MCF 10A (cell line): Measurements from ENCODE around the gene ZBTB33. TPM values are rescaled to one million over a fixed set of nuclear protein-coding genes. Genes with fewer than 3 reads are reported as not detected.

Source experiments
- BruUV-seq: library from RNA; stranded (reverse); fragments of 400-500 nt; replicated peaks from 2 replicates; lab custom pipeline; 2021; lab: Mats Ljungman, UMichigan
- CTCF ChIA-PET: fragments of 300-600 bp; sonication (Branson Sonifier 250); formaldehyde crosslinking; extraction: SDS; loops from one replicate; lab custom pipeline; 2021; ENCODE audit warnings: antibody characterized with exemption, inconsistent platforms; lab: Yijun Ruan, JAX
- POLR2A ChIA-PET: fragments of 300-600, 350-650 bp; sonication (Branson Sonifier 250); formaldehyde crosslinking; extraction: SDS; loops from one replicate; lab custom pipeline; 2020; ENCODE audit warnings: antibody characterized with exemption, inconsistent platforms; lab: Yijun Ruan, JAX
- DNase-seq: peaks from one replicate; pipeline ENCODE4 v3.0.0-alpha.2; 2018; ENCODE audit not compliant: unreplicated experiment
- H3K27ac Mint-ChIP-seq: one replicate; pipeline ENCODE4 v1.8.0; 2022; ENCODE audit warnings: mild to moderate bottlenecking, low read depth, mixed read lengths; ENCODE audit not compliant: unreplicated experiment
- H3K27me3 Mint-ChIP-seq: one replicate; pipeline ENCODE4 v1.8.0; 2022; ENCODE audit warnings: mixed read lengths; ENCODE audit not compliant: insufficient read depth, unreplicated experiment
- H3K36me3 Mint-ChIP-seq: one replicate; pipeline ENCODE4 v1.8.0; 2022; ENCODE audit warnings: mild to moderate bottlenecking, moderate library complexity, mixed read lengths; ENCODE audit not compliant: insufficient read depth, unreplicated experiment
- H3K4me1 Mint-ChIP-seq: one replicate; pipeline ENCODE4 v1.8.0; 2022; ENCODE audit warnings: mixed read lengths; ENCODE audit not compliant: insufficient read depth, unreplicated experiment
- H3K4me3 Mint-ChIP-seq: one replicate; pipeline ENCODE4 v1.8.0; 2022; ENCODE audit warnings: mild to moderate bottlenecking, moderate library complexity, mixed read lengths; ENCODE audit not compliant: unreplicated experiment
- H3K9me3 Mint-ChIP-seq: one replicate; pipeline ENCODE4 v1.8.0; 2022; ENCODE audit warnings: mixed read lengths; ENCODE audit not compliant: unreplicated experiment
- intact Hi-C: fragments of 100-400 bp; cut with micrococcal nuclease; formaldehyde crosslinking; loops from 2 replicates; pipeline ENCODE4 v1.14.1; 2022
- total RNA-seq: library from RNA; stranded (reverse); gene quantifications from 2 replicates; pipeline ENCODE4 v1.2.3, GENCODE V29; 2022
- TF ChIP-seq, protein P1 (sequence below): fragments of 200-600 bp; IDR thresholded peaks from one replicate; pipeline ENCODE4 v1.8.0; 2022; ENCODE audit warnings: antibody characterized with exemption, mild to moderate bottlenecking; ENCODE audit not compliant: unreplicated experiment

ZBTB33 gene
- total RNA-seq, 1 experiment from 2014 or later = 11.4 TPM

DNA sequence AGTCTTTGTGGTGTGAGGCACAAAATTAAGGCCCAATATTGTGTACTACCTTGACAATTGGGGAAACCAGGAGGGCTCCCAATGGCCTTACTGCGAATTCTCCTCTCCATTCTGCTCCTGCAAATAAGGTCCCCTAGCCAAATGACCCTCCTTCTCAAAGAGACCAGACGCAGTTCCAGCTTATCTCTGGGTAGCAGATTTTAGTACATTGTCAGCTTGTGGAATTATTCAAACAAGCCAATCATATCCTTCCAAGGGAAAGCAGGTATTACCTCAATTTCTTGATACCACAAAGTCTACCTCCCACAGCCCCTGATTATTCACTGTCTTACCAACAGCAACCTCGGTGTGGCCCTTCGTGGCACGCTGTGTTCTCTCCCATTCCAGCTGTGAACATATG is 7.8 kb upstream of the ZBTB33 start:
- H3K27ac Mint-ChIP-seq = no peak overlapping the region
- POLR2A ChIA-PET = interaction anchor here (1.4 kb wide), 1 partner anchor 215 kb away, joined by 3 read pairs; no protein-coding TSS in a partner anchor
- DNase-seq = no peak
- intact Hi-C loops = loop anchor here (10.0 kb wide), 1 partner anchor 222 kb away; the partner anchor contains the start of gene LAMP2
- peaks cover 64% of the 10 kb centered on the region for H3K27me3 Mint-ChIP-seq
- H3K9me3 Mint-ChIP-seq = no peaks in the 10 kb centered on the region
- no peaks in the 10 kb centered on the region for H3K36me3 Mint-ChIP-seq
- CTCF ChIA-PET = interaction anchor here (0.6 kb wide), 1 partner anchor 16 kb away, joined by 3 read pairs; no protein-coding TSS in a partner anchor
- TF ChIP-seq, protein P1, sequence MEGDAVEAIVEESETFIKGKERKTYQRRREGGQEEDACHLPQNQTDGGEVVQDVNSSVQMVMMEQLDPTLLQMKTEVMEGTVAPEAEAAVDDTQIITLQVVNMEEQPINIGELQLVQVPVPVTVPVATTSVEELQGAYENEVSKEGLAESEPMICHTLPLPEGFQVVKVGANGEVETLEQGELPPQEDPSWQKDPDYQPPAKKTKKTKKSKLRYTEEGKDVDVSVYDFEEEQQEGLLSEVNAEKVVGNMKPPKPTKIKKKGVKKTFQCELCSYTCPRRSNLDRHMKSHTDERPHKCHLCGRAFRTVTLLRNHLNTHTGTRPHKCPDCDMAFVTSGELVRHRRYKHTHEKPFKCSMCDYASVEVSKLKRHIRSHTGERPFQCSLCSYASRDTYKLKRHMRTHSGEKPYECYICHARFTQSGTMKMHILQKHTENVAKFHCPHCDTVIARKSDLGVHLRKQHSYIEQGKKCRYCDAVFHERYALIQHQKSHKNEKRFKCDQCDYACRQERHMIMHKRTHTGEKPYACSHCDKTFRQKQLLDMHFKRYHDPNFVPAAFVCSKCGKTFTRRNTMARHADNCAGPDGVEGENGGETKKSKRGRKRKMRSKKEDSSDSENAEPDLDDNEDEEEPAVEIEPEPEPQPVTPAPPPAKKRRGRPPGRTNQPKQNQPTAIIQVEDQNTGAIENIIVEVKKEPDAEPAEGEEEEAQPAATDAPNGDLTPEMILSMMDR = no peak
- no TSS peak for BruUV-seq
- peaks cover 6% of the 10 kb centered on the region for H3K4me1 Mint-ChIP-seq
- no peak overlapping the region for H3K4me3 Mint-ChIP-seq

DNA sequence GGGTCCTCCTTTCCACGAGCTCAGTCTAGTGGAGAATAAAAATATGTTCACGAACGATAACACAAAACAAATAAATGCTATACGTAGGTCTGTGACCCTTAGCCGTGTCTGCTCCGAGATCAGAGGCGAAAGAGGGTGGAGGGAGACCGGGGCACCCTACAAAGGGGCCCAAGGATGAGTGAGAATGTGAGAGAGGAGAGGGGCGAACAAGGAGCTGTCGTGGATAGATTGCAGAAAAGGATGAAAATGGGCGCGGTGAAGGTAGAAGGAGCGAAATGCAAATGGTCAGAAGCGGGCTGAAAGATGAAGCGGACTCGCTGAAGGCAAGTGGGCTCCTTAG is 6.2 kb upstream of the ZBTB33 start:
- Mint-ChIP-seq H3K27me3 (peaks cover 58% of the 10 kb centered on the region), H3K9me3 (no peaks in the 10 kb centered on the region), H3K27ac (peak overlapping the region; percentile 92), H3K4me1 (peaks cover 6% of the 10 kb centered on the region), H3K36me3 (no peaks in the 10 kb centered on the region), H3K4me3 (peak overlapping the region; percentile 87)
- ChIA-PET CTCF (interaction anchor here (0.6 to 1.0 kb wide), 2 partner anchors 55 to 1534 kb away, joined by 3 to 4 read pairs; no protein-coding TSS in a partner anchor), POLR2A (interaction anchor here (0.6 to 1.9 kb wide), 6 partner anchors 14 to 227 kb away, joined by 3 to 12 read pairs (median 3); no protein-coding TSS in a partner anchor)
- DNase-seq = no peak
- no TSS peak for BruUV-seq
- intact Hi-C loops = loop anchor here (10.0 kb wide), 1 partner anchor 220 kb away; the partner anchor contains the start of gene LAMP2
- TF ChIP-seq, protein P1 = no peak

DNA sequence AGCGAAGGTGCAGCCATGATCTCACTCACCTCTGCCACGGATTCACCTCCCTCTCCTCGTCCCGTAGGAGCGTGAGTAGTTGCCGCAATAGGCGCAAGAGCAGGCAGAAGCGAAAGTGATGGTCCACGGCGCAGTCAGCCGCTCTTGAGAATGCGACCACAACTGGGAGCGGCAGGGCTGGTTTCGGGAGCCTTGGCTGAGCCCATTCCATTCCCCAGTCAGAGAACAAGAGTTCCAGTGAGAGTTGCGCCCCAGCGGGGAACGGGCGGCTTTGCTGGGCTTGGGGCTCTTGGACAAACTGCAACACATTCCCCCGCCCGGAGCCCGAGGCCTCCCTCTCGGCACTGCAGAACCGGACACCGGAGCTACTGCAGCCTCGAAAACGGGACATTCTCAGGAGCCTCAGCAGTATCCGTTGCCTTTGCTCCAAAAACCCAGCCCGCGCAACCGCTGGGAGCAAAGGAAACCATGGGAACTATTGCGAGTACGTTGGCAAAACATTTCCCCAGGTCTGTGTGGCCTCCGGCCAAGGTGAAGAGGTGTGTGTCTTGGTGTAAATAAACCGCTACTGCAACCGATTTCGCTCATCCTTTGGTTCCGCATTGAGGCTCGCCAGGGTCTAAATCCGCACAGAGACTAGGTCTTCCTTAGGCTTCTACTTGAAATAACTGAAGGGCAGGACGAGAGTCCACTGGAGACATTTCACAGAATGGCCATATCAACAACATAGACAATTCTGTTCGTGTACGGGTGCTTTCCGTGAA is 5.7 kb upstream of the ZBTB33 start:
- ChIA-PET CTCF (interaction anchor here (1.0 kb wide), 1 partner anchor 54 kb away, joined by 3 read pairs; no protein-coding TSS in a partner anchor), POLR2A (interaction anchor here (0.6 to 1.9 kb wide), 6 partner anchors 13 to 227 kb away, joined by 3 to 12 read pairs (median 3); no protein-coding TSS in a partner anchor)
- Mint-ChIP-seq H3K4me3 (peak overlapping the region; percentile 87), H3K27ac (peak overlapping the region; percentile 92), H3K36me3 (no peaks in the 10 kb centered on the region), H3K9me3 (no peaks in the 10 kb centered on the region), H3K4me1 (peaks cover 6% of the 10 kb centered on the region), H3K27me3 (peaks cover 58% of the 10 kb centered on the region)
- BruUV-seq = no TSS peak
- TF ChIP-seq, protein P1 = no peak
- peak; percentile 82 for DNase-seq
- intact Hi-C loops = loop anchor here (10.0 kb wide), 1 partner anchor 220 kb away; the partner anchor contains the start of gene LAMP2

DNA sequence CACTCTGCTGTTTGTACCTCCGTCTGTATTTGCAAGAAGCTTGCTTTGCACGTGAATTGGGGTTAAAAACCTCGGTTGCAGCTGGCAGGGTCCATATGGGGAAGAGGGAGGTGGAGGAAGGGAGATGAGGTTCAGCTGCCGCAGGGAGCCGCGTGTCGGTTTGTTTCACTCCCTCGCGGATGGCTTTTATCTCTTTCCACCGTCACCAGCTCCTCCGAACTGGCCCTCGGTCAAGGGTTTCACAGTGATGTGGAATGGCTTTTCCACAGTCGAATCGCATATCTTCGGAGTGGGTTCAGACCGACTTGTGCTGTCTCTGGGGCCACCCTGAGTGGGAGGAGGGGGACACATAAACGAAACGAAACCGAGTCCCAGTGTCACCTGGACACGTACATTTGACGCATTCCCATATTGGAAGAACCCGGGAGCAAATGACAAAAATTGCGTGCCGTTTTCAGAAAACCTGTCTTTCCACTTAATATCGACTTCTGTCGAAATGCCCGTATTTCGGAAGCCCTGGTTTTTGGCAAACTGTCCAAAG is 929 bp downstream of the ZBTB33 start:
- CTCF ChIA-PET = interaction anchor here (0.6 to 2.0 kb wide), 6 partner anchors 13 to 107 kb away, joined by 3 to 12 read pairs (median 4); partner anchors contain the start of gene TMEM255A
- TF ChIP-seq, protein P1 = no peak

More for the DNA sequence above, 929 bp downstream of the ZBTB33 start:
- H3K27ac Mint-ChIP-seq = peak overlapping the region; percentile 85
- intact Hi-C loops = loop anchor here (1.0 to 2.0 kb wide), 2 partner anchors 49 to 57 kb away; no protein-coding TSS in a partner anchor
- POLR2A ChIA-PET = interaction anchor here (0.6 to 2.6 kb wide), 10 partner anchors 9 to 217 kb away, joined by 3 to 35 read pairs (median 4); no protein-coding TSS in a partner anchor
- H3K4me3 Mint-ChIP-seq = peak overlapping the region; percentile 97
- H3K9me3 Mint-ChIP-seq = no peaks in the 10 kb centered on the region
- H3K27me3 Mint-ChIP-seq = peaks cover 41% of the 10 kb centered on the region
- H3K36me3 Mint-ChIP-seq = peaks cover 29% of the 10 kb centered on the region
- BruUV-seq = TSS peak; percentile 40
- DNase-seq = peak; percentile 17
- H3K4me1 Mint-ChIP-seq = peaks cover 6% of the 10 kb centered on the region
